HTR-8/SVneo (cell line): ENCODE data around the gene ZNF407.

ENCODE experiments used
- DNase-seq: peaks from one replicate; pipeline ENCODE4 v3.0.0; 2011; ENCODE audit warnings: low spot score, mixed read lengths; ENCODE audit not compliant: insufficient read length
- FAIRE-seq: peaks from 2 replicates; lab custom pipeline; 2011; peaks lifted over from hg19 to GRCh38; lab: Jason Lieb, UNC

Gene ZNF407

DNA sequence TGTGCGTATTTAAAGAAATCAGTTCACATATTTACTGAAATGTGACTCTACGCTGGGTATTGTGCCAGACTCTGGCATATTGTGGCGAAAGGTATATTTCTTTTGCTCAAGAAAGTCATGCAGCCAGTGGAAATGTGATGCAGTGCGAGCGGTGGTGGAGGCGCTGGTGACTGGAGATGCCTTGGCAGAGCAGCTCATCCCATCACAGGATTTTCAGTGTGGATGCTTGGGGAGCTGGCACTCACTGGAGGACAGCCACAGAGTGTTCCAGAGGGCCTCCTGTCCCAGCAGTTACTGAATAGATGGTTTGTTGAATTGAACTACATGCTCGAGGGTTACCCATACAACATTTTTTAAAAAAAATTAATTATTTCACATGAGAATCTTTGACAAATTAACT is 117.6 kb downstream of the ZNF407 start:
- DNase-seq, result no peak
- FAIRE-seq, result no peak

DNA sequence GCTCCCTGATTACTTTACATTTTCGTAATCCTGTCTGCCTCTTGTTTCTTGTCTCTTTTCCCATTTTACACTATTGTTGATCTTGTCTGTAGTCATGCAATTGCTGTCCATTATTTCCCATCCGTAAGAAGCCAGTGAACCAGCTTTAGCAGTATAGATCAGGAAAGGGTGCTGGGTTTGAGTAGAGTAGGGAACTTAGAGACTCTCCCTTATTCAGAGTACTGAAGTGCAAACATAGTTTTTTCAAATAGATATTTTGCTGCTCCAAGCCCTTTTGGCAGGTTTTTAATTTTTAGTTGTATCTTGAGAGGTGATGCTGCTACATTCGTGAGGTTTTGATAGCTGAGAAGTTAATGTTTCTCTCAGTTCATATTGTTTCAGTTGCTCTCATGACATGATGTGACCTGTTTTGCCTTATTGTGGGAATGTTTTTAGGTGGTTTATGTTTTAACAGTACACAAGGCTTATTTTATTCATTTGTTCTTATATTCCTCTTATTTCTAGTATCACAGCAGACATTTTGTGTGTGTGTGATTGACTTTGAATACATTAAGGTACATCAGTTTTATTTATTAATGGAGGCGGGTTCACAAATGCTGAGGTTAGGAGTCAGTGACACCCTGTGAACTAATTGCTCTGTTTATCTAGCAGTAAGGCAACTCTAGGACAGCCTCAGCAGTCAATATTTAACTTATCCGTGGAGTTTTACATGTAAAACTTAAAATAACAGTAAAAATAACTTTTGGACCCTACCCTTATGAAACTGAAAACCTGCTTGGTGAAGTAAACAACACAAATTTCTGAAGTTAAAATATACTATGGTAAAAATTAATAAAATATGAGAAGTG is 118.4 kb downstream of the ZNF407 start:
- FAIRE-seq (no peak), DNase-seq (no peak)

DNA sequence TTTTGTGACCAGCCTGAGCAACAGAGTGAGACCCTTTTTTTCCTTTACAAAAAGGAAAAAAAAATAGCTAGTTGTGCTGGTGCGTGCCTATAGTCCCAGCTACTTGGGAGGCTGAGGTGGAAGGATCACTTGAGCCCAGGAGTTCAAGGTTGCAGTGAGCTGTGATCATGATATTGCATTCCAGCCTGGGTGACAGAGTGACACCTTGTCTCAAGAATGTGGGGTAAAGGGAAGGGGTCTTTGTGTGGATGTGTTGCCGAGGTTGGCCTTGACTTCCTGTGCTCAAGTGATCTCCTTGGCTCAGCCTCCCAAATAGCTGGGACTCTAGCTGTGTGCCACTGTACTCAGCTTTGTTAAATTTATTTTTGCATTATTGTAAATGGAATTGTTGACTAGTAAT is 120.6 kb downstream of the ZNF407 start:
- DNase-seq (no peak), FAIRE-seq (no peak)

DNA sequence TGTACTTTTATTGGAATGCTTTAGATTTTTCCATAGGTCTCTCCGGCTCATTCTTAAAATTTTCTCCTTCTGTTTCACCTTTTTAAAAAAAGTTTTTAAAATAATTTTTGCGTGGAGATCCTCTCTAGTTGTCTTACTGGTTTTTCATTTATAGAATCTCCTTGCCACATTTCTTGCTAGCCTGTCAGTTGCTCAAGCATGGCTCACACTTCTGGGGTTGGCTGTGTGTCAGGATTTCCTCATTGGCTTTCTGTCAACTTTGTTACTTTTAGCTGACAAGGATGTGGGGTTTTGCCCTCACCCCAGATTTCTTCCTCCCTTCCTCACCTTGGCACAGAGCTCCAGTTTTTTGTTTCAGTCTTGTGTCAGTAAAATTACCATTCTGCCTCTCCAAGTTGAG is 124.6 kb downstream of the ZNF407 start:
- FAIRE-seq, result no peak
- DNase-seq, result no peak

DNA sequence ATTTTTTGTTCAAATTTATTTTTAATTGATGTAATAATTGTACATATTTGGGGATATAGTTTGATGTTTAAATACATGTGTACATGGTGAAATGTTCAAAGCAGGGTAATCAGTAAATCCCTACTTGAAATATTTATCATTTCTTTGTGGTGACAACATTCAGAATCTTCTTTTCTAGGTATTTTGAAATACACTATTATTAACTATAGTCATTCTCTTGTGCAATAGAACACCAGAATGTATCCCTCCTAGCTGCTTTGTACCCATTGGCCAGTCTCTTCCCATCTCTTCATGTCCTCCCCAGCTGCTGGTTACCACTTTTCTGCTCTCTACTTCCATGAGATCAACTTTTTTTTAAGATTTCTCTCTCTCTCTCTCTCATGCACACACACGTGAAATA is 126.5 kb downstream of the ZNF407 start:
- no peak for DNase-seq
- FAIRE-seq, result no peak

DNA sequence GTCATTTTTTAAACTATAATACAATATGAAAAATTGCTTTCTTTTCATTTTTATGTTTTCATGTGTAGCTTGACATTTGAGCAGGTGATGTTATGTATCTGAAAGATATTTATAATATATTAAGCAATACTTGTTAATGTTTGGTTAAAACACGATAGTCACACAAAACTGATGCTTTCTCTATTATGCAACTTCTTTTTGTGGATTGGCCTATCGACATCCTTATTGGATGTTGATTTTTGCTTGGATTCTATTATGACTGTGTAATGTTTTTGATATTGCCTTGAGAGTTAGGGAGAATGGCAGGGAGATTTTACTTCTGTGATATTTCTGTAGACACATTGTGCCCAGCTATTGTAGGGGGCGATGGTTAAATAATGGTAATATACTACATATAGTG is 128.0 kb downstream of the ZNF407 start:
- FAIRE-seq (no peak), DNase-seq (no peak)

DNA sequence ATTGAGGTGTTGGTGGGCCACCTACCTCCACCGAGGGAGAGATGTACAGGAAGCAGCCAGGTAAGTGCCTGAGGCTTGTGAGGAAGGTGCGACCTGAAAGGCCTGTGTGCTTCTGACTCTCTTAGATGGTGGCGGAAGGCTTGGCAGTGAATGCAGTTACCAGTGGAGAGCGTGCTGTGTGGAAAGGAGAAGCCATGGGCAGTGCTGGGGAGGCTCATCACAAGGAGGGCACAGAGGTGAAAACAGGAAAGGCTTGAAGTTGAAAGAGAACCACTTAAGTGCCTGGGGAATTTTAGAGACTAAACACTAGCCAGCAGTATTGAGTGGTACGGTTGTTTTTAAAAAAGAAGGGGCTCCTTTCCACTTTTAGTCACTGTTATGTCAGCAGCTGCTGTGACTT is 130.9 kb downstream of the ZNF407 start:
- FAIRE-seq (no peak), DNase-seq (no peak)

DNA sequence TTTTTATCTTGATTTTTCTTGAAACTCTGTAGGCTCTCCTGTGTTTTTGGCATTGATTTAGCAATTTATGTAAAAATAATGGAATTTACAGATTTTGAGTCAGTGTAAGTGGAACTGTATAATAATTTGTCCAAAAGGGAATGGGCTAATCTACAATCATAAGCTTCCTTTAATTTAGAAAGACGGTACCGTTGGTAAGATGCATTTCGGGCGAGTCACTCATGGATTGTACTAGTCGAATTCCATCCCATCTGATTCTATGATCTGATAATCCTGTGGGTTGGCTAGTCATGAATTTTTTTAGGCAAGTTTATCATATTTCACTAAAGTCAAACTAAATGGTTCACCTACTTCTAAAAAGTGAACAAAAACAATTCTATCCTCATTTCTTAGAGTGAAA is 133.4 kb downstream of the ZNF407 start:
- DNase-seq, result no peak
- FAIRE-seq, result no peak

DNA sequence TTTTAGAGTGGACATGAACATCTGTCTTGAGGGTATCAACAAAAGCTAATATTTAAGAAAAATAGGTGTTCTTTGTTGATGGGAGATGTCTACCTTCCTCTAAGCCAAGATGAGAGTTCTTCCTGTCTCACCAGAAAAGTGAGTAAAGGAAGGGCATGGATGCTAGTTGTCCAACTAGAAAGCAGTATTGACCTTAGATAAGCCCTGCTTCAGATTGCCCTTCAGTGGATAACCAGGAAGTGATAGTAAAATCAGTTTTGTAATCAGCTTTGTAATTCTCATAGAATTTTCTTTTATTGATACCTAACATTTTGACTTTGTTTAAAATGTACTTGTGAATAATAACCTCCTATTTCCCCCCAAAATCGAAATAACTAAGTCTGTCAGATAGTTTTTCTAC is 134.7 kb downstream of the ZNF407 start:
- FAIRE-seq, result no peak
- no peak for DNase-seq

DNA sequence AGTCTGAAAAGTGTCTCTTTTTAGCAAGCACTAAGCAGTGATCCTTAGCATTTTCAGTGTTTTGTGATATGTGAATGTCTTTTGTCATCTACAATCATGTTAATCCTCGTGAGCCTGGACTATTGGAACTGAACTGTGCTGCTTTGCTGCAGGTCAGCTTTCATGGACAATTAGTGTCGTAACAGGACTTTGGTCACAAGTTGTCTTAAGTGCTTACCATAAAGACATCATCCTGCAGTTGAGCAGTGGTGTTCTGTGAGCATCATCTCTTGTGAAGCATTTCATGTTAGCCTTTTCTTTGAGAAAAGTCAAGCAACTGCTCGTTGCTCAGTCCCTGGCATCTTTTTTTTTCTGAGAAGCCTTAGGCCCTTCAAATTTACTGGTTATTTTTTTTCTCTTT is 135.9 kb downstream of the ZNF407 start:
- FAIRE-seq, result no peak

DNA sequence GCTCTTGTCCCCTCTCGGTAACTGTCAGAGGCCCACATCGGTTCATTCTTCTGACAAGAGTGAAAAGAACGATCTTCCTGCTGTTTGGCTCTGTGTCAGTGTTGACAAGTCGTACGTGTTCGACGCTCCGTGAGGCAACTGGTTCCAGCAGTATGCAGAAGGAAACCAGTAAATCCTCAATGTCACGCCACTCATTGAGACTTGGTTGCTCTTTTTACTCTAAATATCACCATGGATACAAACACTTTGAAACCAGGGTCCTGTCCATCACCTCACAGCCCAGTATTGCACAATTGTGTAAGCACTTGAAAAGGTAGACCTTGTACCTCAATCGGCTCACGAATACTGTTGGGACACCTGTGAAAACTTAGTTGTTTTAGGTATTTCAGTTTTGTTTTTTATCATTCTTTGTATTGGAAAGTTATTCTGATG is 136.4 kb downstream of the ZNF407 start:
- FAIRE-seq (no peak), DNase-seq (no peak)

More for the DNA sequence above, 135.9 kb downstream of the ZNF407 start:
- DNase-seq, result no peak

DNA sequence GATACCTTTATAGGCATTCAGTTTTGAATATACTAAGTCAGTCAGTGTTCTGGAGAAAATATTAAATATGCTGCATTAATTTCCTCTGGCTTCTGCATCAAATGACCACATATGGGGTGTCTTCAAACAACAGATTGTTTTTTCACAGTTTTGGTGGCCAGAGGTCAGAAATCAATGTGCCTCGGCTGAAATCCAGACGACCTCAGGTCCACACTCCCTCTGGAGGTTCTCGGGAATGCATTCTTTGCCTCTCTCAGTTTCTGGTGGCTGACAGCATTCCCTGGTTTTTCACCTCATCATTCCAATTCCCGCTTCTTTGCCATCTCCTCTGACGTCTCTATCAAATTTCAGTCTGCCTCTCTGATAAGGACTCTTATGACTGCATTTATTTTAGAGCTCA is 142.3 kb downstream of the ZNF407 start:
- FAIRE-seq (no peak), DNase-seq (no peak)

DNA sequence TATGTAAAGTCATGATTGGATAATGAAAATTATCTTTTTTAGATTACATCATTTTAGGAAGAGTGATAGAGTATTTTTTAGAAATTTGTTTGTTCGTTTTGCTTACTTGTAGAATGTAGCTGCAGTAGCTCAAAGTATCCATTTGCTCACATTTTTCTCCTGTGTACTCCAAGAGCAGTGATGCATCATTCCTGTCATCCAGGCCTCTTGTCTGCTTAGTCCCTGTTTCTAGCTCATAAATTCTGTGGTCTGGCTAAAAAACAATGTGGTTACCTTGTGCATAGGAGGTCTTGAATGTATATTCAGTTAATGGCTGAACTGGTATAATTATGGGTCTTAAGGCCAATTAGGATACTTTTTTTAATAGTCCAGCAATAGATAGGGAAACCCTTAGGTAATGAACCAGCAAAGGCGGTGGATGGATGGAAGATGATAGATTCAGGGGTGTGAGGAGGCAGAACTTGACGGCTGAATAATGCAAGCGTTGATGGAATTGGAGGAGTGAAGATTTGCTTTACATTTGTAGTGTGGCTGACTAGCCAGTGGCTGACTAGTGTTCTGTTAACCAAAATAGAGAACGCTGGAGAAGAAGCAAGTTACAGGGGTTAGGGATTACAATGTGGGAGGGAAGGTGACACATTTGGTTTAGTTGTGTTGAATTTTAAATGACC is 145.0 kb downstream of the ZNF407 start:
- DNase-seq (no peak), FAIRE-seq (no peak)

DNA sequence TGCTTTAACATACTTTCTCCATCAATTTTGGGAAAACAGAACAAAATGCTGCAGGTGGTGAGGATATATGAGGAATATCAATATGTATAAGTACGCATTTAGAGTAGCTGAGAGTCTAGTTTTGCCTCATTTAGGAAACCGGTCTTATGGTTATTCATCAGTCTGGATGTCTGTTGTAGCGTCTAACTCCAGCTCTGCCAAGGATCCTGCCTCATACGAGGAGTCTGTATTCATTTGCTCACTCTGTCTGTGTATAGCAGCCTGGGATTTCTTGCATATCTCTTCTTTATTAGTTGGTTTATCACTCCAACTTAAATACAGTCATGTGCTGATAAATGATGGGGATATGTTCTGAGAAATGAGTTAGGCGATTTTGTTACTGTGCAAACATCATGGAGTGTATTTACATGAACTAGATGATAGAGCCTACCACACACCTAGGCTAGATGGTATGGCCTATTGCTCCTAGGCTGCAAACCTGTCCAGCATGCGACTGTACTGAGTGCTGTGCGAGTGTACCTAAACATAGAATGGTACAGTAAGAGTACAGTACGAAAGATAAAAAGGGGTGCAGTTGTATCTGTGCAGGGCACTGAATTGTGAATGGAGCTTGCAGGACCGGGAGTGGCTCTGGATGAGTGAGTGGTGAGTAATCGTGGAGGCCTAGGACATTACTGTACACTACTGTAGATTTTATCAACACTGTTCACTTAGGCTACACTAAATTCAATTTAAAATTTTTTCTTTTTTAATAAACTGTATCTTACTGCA is 148.1 kb downstream of the ZNF407 start:
- peak; percentile 4 for DNase-seq

DNA sequence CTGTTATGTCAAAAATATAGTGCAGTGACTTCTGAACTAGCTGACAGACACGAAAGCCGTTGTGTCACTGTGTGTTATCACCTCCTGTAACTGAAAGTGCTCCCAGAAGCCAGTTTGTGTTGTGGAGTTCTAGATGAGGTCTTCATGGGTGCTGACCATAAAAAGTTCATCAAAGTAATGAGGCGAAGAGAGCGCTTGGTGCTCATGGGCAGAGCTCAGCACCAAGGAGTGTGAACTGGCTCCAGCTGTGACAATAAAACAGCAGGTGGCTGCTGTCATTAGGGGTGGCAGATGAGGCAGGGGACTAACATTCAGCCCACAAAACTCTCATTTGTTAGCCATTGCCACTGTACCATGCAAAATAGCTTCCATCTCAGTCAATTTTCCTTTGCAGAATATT is 151.1 kb downstream of the ZNF407 start:
- DNase-seq (no peak), FAIRE-seq (no peak)

More for the DNA sequence above, 148.1 kb downstream of the ZNF407 start:
- no peak for FAIRE-seq

DNA sequence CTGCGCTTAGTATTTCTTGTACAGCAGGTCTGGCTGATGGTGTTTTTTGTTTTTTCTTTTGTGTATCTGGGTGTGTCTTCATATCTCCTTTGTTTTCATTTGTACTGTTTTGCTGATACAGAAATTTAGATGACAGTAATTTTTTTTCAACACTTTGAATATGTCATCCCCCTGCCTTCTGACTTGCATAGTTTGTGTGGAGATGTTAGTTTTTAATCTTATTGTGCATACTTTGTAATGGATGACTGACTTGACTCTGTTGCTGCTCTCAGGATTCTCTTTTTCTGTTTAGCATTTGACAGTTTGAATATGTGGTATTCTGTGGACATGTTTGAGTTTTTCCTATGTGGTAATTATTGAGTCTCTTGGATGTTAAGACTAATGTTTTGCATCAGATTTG is 161.3 kb downstream of the ZNF407 start:
- FAIRE-seq (no peak), DNase-seq (no peak)

DNA sequence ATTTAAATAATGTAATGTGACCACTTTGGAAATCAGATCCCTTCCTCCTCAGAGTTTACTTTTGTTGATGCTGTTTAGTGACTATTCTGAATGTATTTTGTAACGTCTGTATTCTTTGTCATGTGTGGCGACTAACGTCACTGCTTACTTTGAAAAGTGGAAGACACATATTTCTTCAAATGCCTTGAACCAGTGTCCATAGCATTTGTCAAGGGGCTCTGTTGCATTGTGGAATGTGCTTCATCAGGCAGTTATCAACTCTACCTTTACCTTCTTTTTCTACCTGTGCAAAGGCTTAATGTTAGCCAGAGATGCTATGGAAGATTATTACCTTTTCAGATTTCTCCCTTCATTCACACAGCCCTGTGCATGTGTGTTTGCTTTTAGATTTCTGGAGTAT is 162.4 kb downstream of the ZNF407 start:
- FAIRE-seq (no peak), DNase-seq (no peak)

DNA sequence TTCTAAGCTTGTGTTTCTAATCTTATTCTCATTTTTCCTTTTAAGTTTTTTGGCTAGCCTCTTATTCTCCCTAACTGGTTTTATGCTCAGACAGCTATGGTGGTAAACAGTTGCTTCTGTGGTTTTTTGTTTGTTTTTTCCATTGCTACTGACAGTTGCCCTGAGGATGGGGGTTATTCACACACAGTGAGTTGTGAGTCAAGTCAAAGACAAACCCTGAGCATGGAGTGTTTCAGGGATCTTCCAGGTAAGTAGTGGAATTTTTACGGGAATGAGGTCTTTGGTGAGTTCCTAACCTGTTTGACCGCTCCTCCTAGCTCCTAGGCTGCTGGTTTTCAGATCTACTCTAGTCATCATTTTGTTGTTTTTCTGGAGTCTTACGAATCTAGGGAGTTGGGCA is 162.8 kb downstream of the ZNF407 start:
- DNase-seq (no peak), FAIRE-seq (no peak)

DNA sequence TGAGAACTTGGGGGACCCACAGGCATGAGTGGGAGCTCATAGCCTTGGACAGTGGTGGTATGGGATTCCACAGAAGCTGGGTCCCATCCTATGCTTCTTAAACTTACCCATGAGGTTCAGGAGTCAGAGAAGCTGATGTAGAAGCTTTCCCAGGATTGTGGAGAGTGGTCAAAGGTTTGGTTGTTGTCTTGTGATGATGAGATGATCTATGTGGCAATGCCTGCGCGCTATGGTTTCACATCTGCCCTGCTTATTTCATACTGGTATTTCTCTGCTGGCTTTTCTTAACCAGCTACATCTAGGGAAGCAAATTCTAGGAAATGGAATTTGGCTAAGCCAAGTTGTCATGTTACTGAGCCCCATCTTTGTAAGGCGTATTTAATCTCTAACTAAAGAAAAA is 168.6 kb downstream of the ZNF407 start:
- DNase-seq (no peak), FAIRE-seq (no peak)

DNA sequence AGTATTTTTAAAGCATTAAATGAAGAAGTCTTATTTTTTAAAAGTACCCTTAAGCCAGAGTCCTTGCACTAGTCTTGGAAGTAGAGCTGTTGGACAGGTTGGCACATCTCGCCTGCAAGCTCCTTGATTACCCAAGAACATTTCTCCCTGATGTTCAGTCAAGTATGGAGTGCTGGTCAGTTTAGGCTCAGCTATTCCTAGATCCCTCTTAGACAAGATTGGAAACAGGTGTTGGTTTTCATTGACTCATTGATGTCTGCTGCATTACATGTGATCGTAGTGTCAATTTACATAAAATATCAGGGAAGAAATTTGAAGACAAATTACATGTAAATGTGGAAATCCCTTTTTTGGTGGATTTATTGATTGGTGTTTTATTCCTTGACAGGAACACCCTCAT is 170.4 kb downstream of the ZNF407 start:
- no peak for DNase-seq
- FAIRE-seq, result no peak

DNA sequence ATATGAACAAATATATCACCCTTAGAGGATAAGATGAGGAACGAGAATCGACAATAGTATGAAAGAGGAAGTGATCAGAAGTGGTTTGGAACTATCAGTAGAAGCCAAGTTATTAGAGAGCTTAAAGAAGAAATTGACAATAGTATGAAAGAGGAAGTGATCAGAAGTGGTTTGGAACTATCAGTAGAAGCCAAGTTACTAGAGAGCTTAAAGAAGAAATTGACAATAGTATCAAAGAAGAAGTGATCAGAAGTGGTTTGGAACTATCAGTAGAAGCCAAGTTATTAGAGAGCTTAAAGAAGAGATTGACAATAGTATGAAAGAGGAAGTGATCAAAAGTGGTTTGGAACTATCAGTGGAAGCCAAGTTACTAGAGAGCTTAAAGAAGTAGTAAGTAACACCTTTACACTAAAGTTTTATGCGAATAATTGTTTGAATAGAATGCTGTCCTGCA is 175.5 kb downstream of the ZNF407 start:
- FAIRE-seq, result no peak

More for the DNA sequence above, 175.5 kb downstream of the ZNF407 start:
- DNase-seq, result no peak
